ENCODE results near the gene KRTAP10-11. TPM values are rescaled to one million over a fixed set of nuclear protein-coding genes. Genes with fewer than 3 reads are reported as not detected.
"Not testable (repeated sequence)": the region's sequence is repeated elsewhere in the genome, so short reads cannot be mapped to it uniquely, and the experiment has no call there.

The KRTAP10-11 gene
- polyA plus RNA-seq, 3 donors, result not detected

DNA sequence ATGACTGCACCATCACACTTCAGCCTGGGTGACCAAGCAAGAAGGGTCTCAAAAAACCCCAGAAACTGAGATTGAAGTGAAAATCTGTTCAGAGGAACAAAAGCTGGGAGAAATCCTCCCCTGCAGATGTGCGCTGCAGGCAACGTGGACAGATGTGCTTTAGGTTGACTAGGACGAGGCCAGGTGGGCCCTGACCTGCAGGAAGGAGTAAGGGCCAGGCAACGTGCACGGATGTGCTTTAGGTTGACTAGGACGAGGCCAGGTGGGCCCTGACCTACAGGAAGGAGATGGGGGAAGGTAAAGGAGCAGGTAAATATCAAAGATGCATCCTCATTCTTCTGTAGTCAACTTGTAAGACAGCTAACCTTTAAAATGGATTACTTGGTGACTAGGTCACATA lies 38.3 kb downstream of the KRTAP10-11 start:
- 72% methylated on average over 3 of the region's 6 CpGs for WGBS (ENCODE audit: insufficient coverage)
- TF ChIP-seq, protein P1, sequence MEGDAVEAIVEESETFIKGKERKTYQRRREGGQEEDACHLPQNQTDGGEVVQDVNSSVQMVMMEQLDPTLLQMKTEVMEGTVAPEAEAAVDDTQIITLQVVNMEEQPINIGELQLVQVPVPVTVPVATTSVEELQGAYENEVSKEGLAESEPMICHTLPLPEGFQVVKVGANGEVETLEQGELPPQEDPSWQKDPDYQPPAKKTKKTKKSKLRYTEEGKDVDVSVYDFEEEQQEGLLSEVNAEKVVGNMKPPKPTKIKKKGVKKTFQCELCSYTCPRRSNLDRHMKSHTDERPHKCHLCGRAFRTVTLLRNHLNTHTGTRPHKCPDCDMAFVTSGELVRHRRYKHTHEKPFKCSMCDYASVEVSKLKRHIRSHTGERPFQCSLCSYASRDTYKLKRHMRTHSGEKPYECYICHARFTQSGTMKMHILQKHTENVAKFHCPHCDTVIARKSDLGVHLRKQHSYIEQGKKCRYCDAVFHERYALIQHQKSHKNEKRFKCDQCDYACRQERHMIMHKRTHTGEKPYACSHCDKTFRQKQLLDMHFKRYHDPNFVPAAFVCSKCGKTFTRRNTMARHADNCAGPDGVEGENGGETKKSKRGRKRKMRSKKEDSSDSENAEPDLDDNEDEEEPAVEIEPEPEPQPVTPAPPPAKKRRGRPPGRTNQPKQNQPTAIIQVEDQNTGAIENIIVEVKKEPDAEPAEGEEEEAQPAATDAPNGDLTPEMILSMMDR (IDR thresholded peaks at IDR 0.05), result no peak

DNA sequence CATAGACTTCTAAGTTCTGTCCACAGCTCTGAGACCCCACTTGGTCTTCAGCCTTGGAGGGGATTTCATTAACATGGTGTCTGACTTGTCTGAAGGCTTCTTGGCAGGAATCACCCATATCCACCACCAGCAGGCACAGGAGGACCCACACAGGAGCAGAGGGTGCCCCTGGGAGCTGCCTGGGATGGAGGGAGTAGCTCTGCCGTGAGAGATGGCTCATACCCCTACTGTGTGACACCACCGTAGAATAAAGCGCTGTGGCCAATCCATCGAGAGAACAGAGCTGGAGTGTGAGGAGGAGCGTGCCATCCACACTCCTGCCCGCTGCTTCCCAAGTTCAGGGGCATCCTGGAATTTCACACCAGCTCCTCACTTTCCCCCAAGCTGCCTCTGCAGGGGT lies 38.8 kb downstream of the KRTAP10-11 start:
- intact Hi-C loops (cut with micrococcal nuclease); H3K9me3 Mint-ChIP-seq; H3K79me2 ChIP-seq (ENCODE audit: insufficient read depth, low read length); H3K9ac ChIP-seq (ENCODE audit: insufficient read depth, low read length, poor library complexity, severe bottlenecking); H3K4me1 ChIP-seq (ENCODE audit: control insufficient read depth in 1 of 2, insufficient read depth in 2 of 2, low read length in 2 of 2); H3K27me3 ChIP-seq (ENCODE audit: control insufficient read depth in 2 of 2, insufficient read depth in 2 of 2, low read length in 2 of 2); H3K27ac ChIP-seq (ENCODE audit: low read depth in 1 of 2, low read length in 2 of 2); DNase-seq; H4K20me1 ChIP-seq (ENCODE audit: insufficient read depth, low read length); H3K9me3 ChIP-seq (replicated peaks in 1 of 2; ENCODE audit: control insufficient read depth in 1 of 2, insufficient read depth in 1 of 2, low read length in 2 of 2); H3K4me3 ChIP-seq (replicated peaks in 1 of 3; ENCODE audit: low read depth in 2 of 3, low read length in 3 of 3); H3K36me3 ChIP-seq (replicated peaks in 1 of 2; ENCODE audit: control insufficient read depth in 1 of 2, insufficient read depth in 2 of 2, low read length in 2 of 2); H3K4me1 Mint-ChIP-seq; H2AFZ ChIP-seq (ENCODE audit: insufficient read depth, low read depth, low read length, poor library complexity, severe bottlenecking); H3K4me3 Mint-ChIP-seq; H3K4me2 ChIP-seq (replicated peaks; ENCODE audit: extremely low read depth, low read length, poor library complexity, severe bottlenecking); H3K36me3 Mint-ChIP-seq; H3K27ac Mint-ChIP-seq: not testable (repeated sequence)
- whole genome bisulfite sequencing (ENCODE audit: insufficient coverage), result no CpG with 5 or more reads among the region's 6 CpGs
- H3K27me3 Mint-ChIP-seq (ENCODE audit: low read depth in 3 of 3), result peaks cover 10 to 22% (median 11%) of the 10 kb centered on the region in 3 donors

More for the DNA sequence above, 38.3 kb downstream of the KRTAP10-11 start:
- no peaks in the 10 kb centered on the region for H3K27me3 ChIP-seq (ENCODE audit: control insufficient read depth in 2 of 2, insufficient read depth in 2 of 2, low read length in 2 of 2)
- no peak overlapping the region for H2AFZ ChIP-seq (ENCODE audit: insufficient read depth, low read depth, low read length, poor library complexity, severe bottlenecking)
- no peaks in the 10 kb centered on the region for H3K79me2 ChIP-seq (ENCODE audit: insufficient read depth, low read length)
- no peaks in the 10 kb centered on the region for H4K20me1 ChIP-seq (ENCODE audit: insufficient read depth, low read length)
- Mint-ChIP-seq H3K4me1 (no peaks in the 10 kb centered on the region), H3K27ac (no peak overlapping the region), H3K4me3 (no peak overlapping the region), H3K27me3 (ENCODE audit: low read depth in 3 of 3) (peaks cover 9 to 23% (median 11%) of the 10 kb centered on the region in 3 donors), H3K9me3 (peaks cover 0 to 2% (median 0%) of the 10 kb centered on the region in 7 donors), H3K36me3 (no peaks in the 10 kb centered on the region)
- no peak for DNase-seq
- H3K4me2 ChIP-seq (replicated peaks; ENCODE audit: extremely low read depth, low read length, poor library complexity, severe bottlenecking), result no peak overlapping the region
- H3K4me1 ChIP-seq (ENCODE audit: control insufficient read depth in 1 of 2, insufficient read depth in 2 of 2, low read length in 2 of 2), result no peaks in the 10 kb centered on the region
- intact Hi-C loops (cut with micrococcal nuclease), result no loop called here
- no peaks in the 10 kb centered on the region for H3K9me3 ChIP-seq (replicated peaks in 1 of 2; ENCODE audit: control insufficient read depth in 1 of 2, insufficient read depth in 1 of 2, low read length in 2 of 2)
- H3K36me3 ChIP-seq (replicated peaks in 1 of 2; ENCODE audit: control insufficient read depth in 1 of 2, insufficient read depth in 2 of 2, low read length in 2 of 2), result no peaks in the 10 kb centered on the region
- H3K27ac ChIP-seq (ENCODE audit: low read depth in 1 of 2, low read length in 2 of 2), result no peak overlapping the region
- no peak overlapping the region for H3K4me3 ChIP-seq (replicated peaks in 1 of 3; ENCODE audit: low read depth in 2 of 3, low read length in 3 of 3)
- H3K9ac ChIP-seq (ENCODE audit: insufficient read depth, low read length, poor library complexity, severe bottlenecking), result no peak overlapping the region
